GM12878 (cell line): ENCODE results near the gene TCF12. TPM values are rescaled to one million over a fixed set of nuclear protein-coding genes. Genes with fewer than 3 reads are reported as not detected.
A peak's percentile ranks its signal among the peaks of the same experiment; 100 is the strongest.

Experiments used
- ATF7 ChIP-seq: fragments of 450-650 bp; IDR thresholded peaks from 2 replicates; pipeline ENCODE4 v1.6.1; 2016; ENCODE audit warnings: low read depth, mild to moderate bottlenecking
- BMI1 ChIP-seq: fragments of 450-650 bp; IDR thresholded peaks from 2 replicates; pipeline ENCODE4 v1.6.1; 2016; ENCODE audit warnings: mild to moderate bottlenecking, moderate library complexity, borderline replicate concordance
- CREM ChIP-seq: IDR thresholded peaks from 2 replicates; pipeline ENCODE4 v1.6.1; 2014; ENCODE audit warnings: antibody characterized with exemption, low read depth
- E2F8 ChIP-seq: fragments of 450-650 bp; IDR thresholded peaks from 2 replicates; pipeline ENCODE4 v1.6.1; 2018; ENCODE audit warnings: mild to moderate bottlenecking, low read depth, moderate library complexity; ENCODE audit not compliant: partially characterized antibody
- GABPA ChIP-seq: IDR thresholded peaks from 2 replicates; pipeline ENCODE4 v1.6.1; 2014; ENCODE audit warnings: antibody characterized with exemption, low read depth, mild to moderate bottlenecking, inconsistent platforms
- IKZF1 ChIP-seq: fragments of 450-650 bp; conservative IDR thresholded peaks from 2 replicates; pipeline ENCODE4 v1.6.1; 2017; ENCODE audit warnings: antibody characterized with exemption, mild to moderate bottlenecking
- MEF2A ChIP-seq: IDR thresholded peaks from 2 replicates; pipeline ENCODE4 v1.6.1; 2011; ENCODE audit warnings: low read depth, mild to moderate bottlenecking, low read length, moderate library complexity; ENCODE audit not compliant: insufficient read depth
- MXI1 ChIP-seq: fragments of 150-350 bp; IDR thresholded peaks from 2 replicates; pipeline ENCODE4 v1.6.1; 2011; ENCODE audit warnings: low read depth, mild to moderate bottlenecking, inconsistent platforms, low read length, improper control_type of control experiment
- NFYB ChIP-seq: IDR thresholded peaks from 2 replicates; pipeline ENCODE4 v1.6.1; 2011; ENCODE audit warnings: low read depth, mild to moderate bottlenecking, low read length, improper control_type of control experiment, moderate library complexity; ENCODE audit not compliant: insufficient read depth
- PKNOX1 ChIP-seq: fragments of 450-650 bp; IDR thresholded peaks from 2 replicates; pipeline ENCODE4 v1.6.1; 2016; ENCODE audit warnings: mild to moderate bottlenecking
- RAD21 ChIP-seq: IDR thresholded peaks from 2 replicates; pipeline ENCODE4 v1.6.1; 2011; ENCODE audit warnings: mild to moderate bottlenecking, low read depth, low read length, moderate library complexity; ENCODE audit not compliant: insufficient read depth
- SMC3 ChIP-seq: IDR thresholded peaks from 2 replicates; pipeline ENCODE4 v1.6.1; 2011; ENCODE audit warnings: low read length, improper control_type of control experiment, borderline replicate concordance
- TCF12 ChIP-seq: IDR thresholded peaks from 2 replicates; pipeline ENCODE4 v1.6.1; 2011; ENCODE audit warnings: low read depth, mild to moderate bottlenecking, low read length
- ZBTB4 ChIP-seq: fragments of 450-650 bp; formaldehyde crosslinking; IDR thresholded peaks from 2 replicates; pipeline ENCODE4 v1.4.0; 2022; ENCODE audit warnings: mild to moderate bottlenecking, moderate library complexity
- ZNF217 ChIP-seq: fragments of 450-650 bp; IDR thresholded peaks from 2 replicates; pipeline ENCODE4 v1.6.1; 2017; ENCODE audit warnings: antibody characterized with exemption, mild to moderate bottlenecking
- polyA plus RNA-seq, 11 experiments: library from polyadenylated mRNA; depleted of rRNA in 4 of 11; unstranded in 6 of 11; stranded (reverse) in 5 of 11; fragments of >200 nt; fragmentation: Nextera tagmentation in 4 of 11; fragmentation: Illumina TruSeq in 1 of 11; extraction: Ambion mirVana in 4 of 11; extraction: Trizol in 1 of 11; gene quantifications; 1 replicate in 1 of 11; 2 replicates in 10 of 11; pipeline versions ENCODE4 v1.2.1 to v1.2.3, GENCODE V29; 2011 to 2016; ENCODE audit warnings: inconsistent platforms in 2 of 11, missing spikeins in 2 of 11, low read depth in 1 of 11
- total RNA-seq, 4 experiments: library from RNA; depleted of rRNA in 3 of 4; stranded (reverse); fragments of >200 nt in 3 of 4; fragmentation: Illumina TruSeq in 1 of 4; extraction: Trizol in 1 of 4; gene quantifications; 2 replicates each; pipeline versions ENCODE4 v1.2.1 to v1.2.3, GENCODE V29; 2013 to 2021

The TCF12 gene
- total and polyA plus RNA-seq, 10 of the 15 experiments (the other 5 are each of a cell fraction or from before 2014, with no cell fraction given) = 8.2 to 70.9 (median 49.5) TPM

- no peak for TF ChIP-seq ZBTB4 (CRISPR knock-in tag)
- no peak for TF ChIP-seq NFYB
- no peak for TF ChIP-seq MXI1
- peak; percentile 61 for TF ChIP-seq RAD21
- no peak for TF ChIP-seq TCF12
- no peak for TF ChIP-seq ZNF217
- TF ChIP-seq IKZF1 = no peak
- no peak for TF ChIP-seq PKNOX1
- no peak for TF ChIP-seq BMI1
- no peak for TF ChIP-seq E2F8
- TF ChIP-seq ATF7 = no peak
- no peak for TF ChIP-seq CREM
- TF ChIP-seq GABPA = no peak
- TF ChIP-seq SMC3 = peak; percentile 17; the same call in 1 of the 2 replicates
- TF ChIP-seq MEF2A = no peak
These were observed 219.9 kb downstream of the TCF12 start (continued) for GRCh38 chr15:57138349-57138788.
